Measurements from ENCODE around the gene VPREB3. TPM values are rescaled to one million over a fixed set of nuclear protein-coding genes. Genes with fewer than 3 reads are reported as not detected.

The VPREB3 gene
- total and polyA plus RNA-seq, 2 of the 8 experiments (the other 6 are each of a cell fraction or from before 2014, with no cell fraction given) = 0.52 to 4.6 TPM

- CTCF ChIA-PET (ENCODE audit: partially characterized antibody) = interaction anchor here (1.0 to 5.8 kb wide), 3 partner anchors 9 to 72 kb away, joined by 3 to 42 read pairs (median 11); partner anchors contain the start of gene SMARCB1
- TF ChIP-seq HDAC6 (IDR thresholded peaks at IDR 0.05; ENCODE audit: low read depth, low read length) = no peak
- TF ChIP-seq SAP30 (IDR thresholded peaks at IDR 0.05; ENCODE audit: insufficient read depth, insufficient replicate concordance, low read length) = no peak
- no peak for TF ChIP-seq RAD21 (IDR thresholded peaks at IDR 0.05 in 1 of 2, conservative IDR thresholded peaks at IDR 0.05 in 1 of 2; ENCODE audit: low read depth in 2 of 2, low read length in 2 of 2)
- no peak overlapping the region for H4K8ac ChIP-seq (ENCODE audit: extremely low read depth, insufficient read depth, low read length)
- DNase-seq (ENCODE audit: low read depth in 1 of 2, low spot score in 2 of 2) = no peak
- POLR2A ChIA-PET (ENCODE audit: partially characterized antibody) = interaction anchor here (1.6 to 3.9 kb wide), 3 partner anchors 9 to 15 kb away, joined by 3 to 21 read pairs (median 19); partner anchors contain the start of genes CHCHD10 and SMARCB1
- peak overlapping the region; percentile 88 for H3K4ac ChIP-seq (replicated peaks; ENCODE audit: insufficient read length, low read depth, low read length)
- H3K4me1 ChIP-seq (replicated peaks in 1 of 4; ENCODE audit: control insufficient read depth in 3 of 4, insufficient read depth in 4 of 4, low read length in 3 of 4) = peaks cover 0 to 11% (median 4%) of the 10 kb centered on the region in 4 experiments; a peak in 3 of 7 replicates
- peaks cover 0 to 19% (median 12%) of the 10 kb centered on the region in 4 experiments; a peak in 5 of 7 replicates for H3K27me3 ChIP-seq (replicated peaks in 1 of 4; ENCODE audit: control insufficient read depth in 3 of 4, extremely low read depth in 1 of 4, insufficient read depth in 3 of 4, low read length in 3 of 4)
- H2AK5ac ChIP-seq (ENCODE audit: low read depth, low read length) = no peak overlapping the region
- H3K9ac ChIP-seq (replicated peaks in 1 of 4; ENCODE audit: extremely low read depth in 1 of 4, low read depth in 3 of 4, low read length in 3 of 4) = no peak overlapping the region; a peak in 1 of 7 replicates
- H3K36me3 ChIP-seq (ENCODE audit: control insufficient read depth in 2 of 4, insufficient read depth in 4 of 4, low read length in 3 of 4) = no peaks in the 10 kb centered on the region
- peaks cover 2 to 4% of the 10 kb centered on the region in 2 experiments for H4K20me1 ChIP-seq (replicated peaks in 1 of 2; ENCODE audit: control insufficient read depth in 1 of 2, insufficient read depth in 2 of 2, low read length in 2 of 2)
- H2BK5ac ChIP-seq (ENCODE audit: low read depth, low read length) = no peak overlapping the region
- H3K9me3 ChIP-seq (ENCODE audit: insufficient read depth in 2 of 2, low read depth in 1 of 2, low read length in 1 of 2) = no peaks in the 10 kb centered on the region
- no peak overlapping the region for H2BK15ac ChIP-seq (ENCODE audit: low read length)
- no peak overlapping the region for H3K4me3 ChIP-seq (ENCODE audit: extremely low read depth in 1 of 4, insufficient read depth in 2 of 4, low read depth in 3 of 4, low read length in 4 of 4)
- no peak overlapping the region for H2BK20ac ChIP-seq (ENCODE audit: low read length)
- H3K4me2 ChIP-seq (ENCODE audit: insufficient read depth in 1 of 2, low read depth in 2 of 2, low read length in 2 of 2) = no peak overlapping the region
- no peak overlapping the region for H3K14ac ChIP-seq (ENCODE audit: insufficient read length)
- H3K79me2 ChIP-seq (ENCODE audit: control insufficient read depth in 1 of 2, insufficient read depth in 2 of 2, low read length in 2 of 2) = no peaks in the 10 kb centered on the region
- no peak overlapping the region for H4K5ac ChIP-seq (ENCODE audit: insufficient read length, low read depth, low read length)
- no peak overlapping the region for H3K23ac ChIP-seq (ENCODE audit: insufficient read length)
- peak overlapping the region; percentile 80 for H2BK12ac ChIP-seq (ENCODE audit: low read depth, low read length)
- H2BK120ac ChIP-seq (replicated peaks; ENCODE audit: low read depth, low read length) = no peak overlapping the region
- WGBS, 2 experiments (ENCODE audit: extremely low coverage in 1 of 2, insufficient coverage in 1 of 2, insufficient read length in 1 of 2, insufficient replicate concordance in 2 of 2, low coverage in 1 of 2, low lambda C conversion rate in 2 of 2, missing lambda C conversion rate in 1 of 2) = 88% methylated on average over 11 of the region's 11 CpGs; no CpG with 5 or more reads in 1 of the 2 experiments
- H2AFZ ChIP-seq (ENCODE audit: low read length) = no peak overlapping the region
- H3K56ac ChIP-seq (replicated peaks; ENCODE audit: insufficient read length, low read depth, low read length) = no peak overlapping the region
- H3K27ac ChIP-seq (ENCODE audit: low read depth, low read length) = no peak overlapping the region
- no peaks in the 10 kb centered on the region for H3K79me1 ChIP-seq (ENCODE audit: low read depth, low read length)
- no peak for FAIRE-seq
- H3K18ac ChIP-seq (ENCODE audit: extremely low read depth, low read length) = no peak overlapping the region
- no peak overlapping the region for H4K91ac ChIP-seq (replicated peaks; ENCODE audit: insufficient read length, low read length)
- peaks cover 6% of the 10 kb centered on the region; the same call in 1 of the 2 replicates for H3K23me2 ChIP-seq (ENCODE audit: low read depth, low read length)
Observed at GRCh38 chr22:23777776-23778576, 23.8 kb upstream of the VPREB3 start.
